ENCODE data around the gene TMEM179B. TPM values are rescaled to one million over a fixed set of nuclear protein-coding genes. Genes with fewer than 3 reads are reported as not detected.
A peak's percentile ranks its signal among the peaks of the same experiment; 100 is the strongest.

The TMEM179B gene
- total and polyA plus RNA-seq, 2 of the 13 experiments (the other 11 are each of a cell fraction or from before 2014, with no cell fraction given) = 24.8 to 25.7 TPM

GRCh38 chr11:62791501-62792201 is 4.4 kb downstream of the TMEM179B start, which contains the start of gene TMEM223 (continued):
- TF ChIP-seq ZBTB40 (IDR thresholded peaks at IDR 0.05) (peak; percentile 18; the same call in 1 of the 2 replicates), ZBTB40 (CRISPR knock-in tag; IDR thresholded peaks at IDR 0.05) (peak; percentile 76; the same call in 1 of the 2 replicates), CENPT (CRISPR knock-in tag; IDR thresholded peaks at IDR 0.05; ENCODE audit: low read depth) (0 out of 2 replicates have a peak, but pooled peaks have one; percentile 54), ZNF335 (CRISPR knock-in tag; IDR thresholded peaks at IDR 0.05) (peak; percentile 50; the same call in 1 of the 2 replicates), ZNF543 (CRISPR knock-in tag; IDR thresholded peaks at IDR 0.05) (0 out of 2 replicates have a peak, but pooled peaks have one; percentile 48), MTA1 (CRISPR knock-in tag; IDR thresholded peaks at IDR 0.05; ENCODE audit: borderline replicate concordance) (no peak), ZC3H4 (CRISPR knock-in tag; IDR thresholded peaks at IDR 0.05; ENCODE audit: borderline replicate concordance) (no peak), ZNF549 (CRISPR knock-in tag; IDR thresholded peaks at IDR 0.05) (no peak), E2F2 (CRISPR knock-in tag; IDR thresholded peaks at IDR 0.05; ENCODE audit: borderline replicate concordance) (no peak), PRDM15 (CRISPR knock-in tag; IDR thresholded peaks at IDR 0.05) (no peak), ZNF17 (CRISPR knock-in tag; IDR thresholded peaks at IDR 0.05) (no peak), RARG (CRISPR knock-in tag; IDR thresholded peaks at IDR 0.05; ENCODE audit: low read depth) (no peak), CEBPB (IDR thresholded peaks at IDR 0.05; ENCODE audit: borderline replicate concordance, low read depth, low read length) (no peak), TRIM22 (IDR thresholded peaks at IDR 0.05) (no peak)
